Transverse colon (tissue), 4 donors: ENCODE data around the gene TRIP6. TPM values are rescaled to one million over a fixed set of nuclear protein-coding genes. Genes with fewer than 3 reads are reported as not detected.
A peak's percentile ranks its signal among the peaks of the same experiment; 100 is the strongest.

Source experiments
- DNase-seq: peaks from one replicate; pipeline ENCODE4 v3.0.0-alpha.2; 2019
- H3K27ac ChIP-seq, 4 donors: fragments of 200-600 bp; sonication (generic); 2 replicates each; pipeline ENCODE4 v1.5.1; 2016 to 2018; ENCODE audit warnings: inconsistent platforms in 4 of 4
- H3K27me3 ChIP-seq: fragments of 200-600 bp; sonication (generic); 2 replicates; pipeline ENCODE4 v1.5.1; 2017; ENCODE audit warnings: inconsistent platforms
- H3K36me3 ChIP-seq, 4 donors: fragments of 200-600 bp; sonication (generic); 2 replicates each; pipeline ENCODE4 v1.5.1; 2017 to 2019; ENCODE audit warnings: inconsistent platforms in 4 of 4
- H3K4me1 ChIP-seq, 4 donors: fragments of 200-600 bp; sonication (generic); 2 replicates each; pipeline ENCODE4 v1.5.1; 2017 to 2020; ENCODE audit warnings: inconsistent platforms in 4 of 4
- H3K4me3 ChIP-seq, 4 donors: fragments of 200-600 bp; sonication (generic); 1 replicate in 1 of 4; 2 replicates in 3 of 4; pipeline versions ENCODE4 v1.5.1 to v1.6.1; 2017 to 2019; ENCODE audit warnings: inconsistent platforms in 4 of 4
- H3K9me3 ChIP-seq, 2 donors: fragments of 200-600 bp; sonication (generic); 2 replicates each; pipeline ENCODE4 v1.5.1; 2017 to 2019; ENCODE audit warnings: inconsistent platforms in 2 of 2
- EP300 ChIP-seq: sonication (generic); formaldehyde crosslinking; IDR thresholded peaks from one replicate; pipeline ENCODE4 v1.6.1; 2017; ENCODE audit warnings: antibody characterized with exemption, low read depth
- POLR2A ChIP-seq: fragments of 450-650 bp; IDR thresholded peaks from one replicate; pipeline ENCODE4 v1.6.1; 2016; ENCODE audit warnings: antibody characterized with exemption, mild to moderate bottlenecking, moderate library complexity
- POLR2AphosphoS5 ChIP-seq, 3 donors: sonication (generic); formaldehyde crosslinking; IDR thresholded peaks; one replicate each; pipeline ENCODE4 v1.6.1; 2016; ENCODE audit warnings: antibody characterized with exemption in 3 of 3
- WGBS, 2 donors: methylation state at CpG; one replicate each; pipeline ENCODE4 v1.1.5; 2018; ENCODE audit warnings: low coverage in 1 of 2; 5-methylcytosine and 5-hydroxymethylcytosine counted together
- in situ Hi-C, 4 donors: fragments of 200-750 bp; cut with MboI; loops; one replicate each; pipeline versions ENCODE4 v1.15.0 to v1.15.1; 2017; ENCODE audit warnings: low sequenced_read_pairs in 3 of 4, low pct_ligation_motif_present in 1 of 4, low pct_unique_long_range_greater_than_20kb in 1 of 4
- intact Hi-C: fragments of 100-400 bp; cut with DNase I; formaldehyde crosslinking; loops from one replicate; pipeline ENCODE4 v1.15.1; 2023; ENCODE audit warnings: low total_unique reads
- total RNA-seq, 4 donors: library from RNA; depleted of rRNA; stranded (reverse); fragments of >200 nt; gene quantifications; one replicate each; pipeline ENCODE4 v1.1.0, GENCODE V29; 2016
- TF ChIP-seq, protein P1 (sequence below), 5 experiments: fragments of 200-600 bp in 3 of 5; fragments of 450-650 bp in 2 of 5; sonication (generic) in 3 of 5; IDR thresholded peaks; 1 replicate in 2 of 5; 2 replicates in 3 of 5; pipeline ENCODE4 v1.5.1; 2016 to 2017; ENCODE audit warnings: antibody characterized with exemption in 5 of 5, inconsistent platforms in 3 of 5, mild to moderate bottlenecking in 2 of 5, moderate library complexity in 1 of 5

Gene TRIP6
- total RNA-seq, 4 donors from 2014 or later: 10.9 to 24.3 (median 21.2) TPM

- Histone ChIP-seq H3K27me3 (peaks cover 14% of the 10 kb centered on the region), H3K27ac (peak overlapping the region; percentile 81 to 94 (median 90)), H3K4me3 (peak overlapping the region in 3 of 4 donors; percentile 62 to 85 (median 81)), H3K9me3 (no peaks in the 10 kb centered on the region), H3K36me3 (peaks cover 0 to 18% (median 2%) of the 10 kb centered on the region in 4 donors), H3K4me1 (peaks cover 0 to 39% (median 34%) of the 10 kb centered on the region in 4 donors)
- intact Hi-C loops (no loop called here), in situ Hi-C loops (no loop called here)
- DNase-seq: no peak
- TF ChIP-seq, protein P1, sequence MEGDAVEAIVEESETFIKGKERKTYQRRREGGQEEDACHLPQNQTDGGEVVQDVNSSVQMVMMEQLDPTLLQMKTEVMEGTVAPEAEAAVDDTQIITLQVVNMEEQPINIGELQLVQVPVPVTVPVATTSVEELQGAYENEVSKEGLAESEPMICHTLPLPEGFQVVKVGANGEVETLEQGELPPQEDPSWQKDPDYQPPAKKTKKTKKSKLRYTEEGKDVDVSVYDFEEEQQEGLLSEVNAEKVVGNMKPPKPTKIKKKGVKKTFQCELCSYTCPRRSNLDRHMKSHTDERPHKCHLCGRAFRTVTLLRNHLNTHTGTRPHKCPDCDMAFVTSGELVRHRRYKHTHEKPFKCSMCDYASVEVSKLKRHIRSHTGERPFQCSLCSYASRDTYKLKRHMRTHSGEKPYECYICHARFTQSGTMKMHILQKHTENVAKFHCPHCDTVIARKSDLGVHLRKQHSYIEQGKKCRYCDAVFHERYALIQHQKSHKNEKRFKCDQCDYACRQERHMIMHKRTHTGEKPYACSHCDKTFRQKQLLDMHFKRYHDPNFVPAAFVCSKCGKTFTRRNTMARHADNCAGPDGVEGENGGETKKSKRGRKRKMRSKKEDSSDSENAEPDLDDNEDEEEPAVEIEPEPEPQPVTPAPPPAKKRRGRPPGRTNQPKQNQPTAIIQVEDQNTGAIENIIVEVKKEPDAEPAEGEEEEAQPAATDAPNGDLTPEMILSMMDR (IDR thresholded peaks at IDR 0.05): peak in 1 of 5 experiments; percentile 1
- peak; percentile 12 for TF ChIP-seq POLR2A
- TF ChIP-seq POLR2AphosphoS5 (IDR thresholded peaks at IDR 0.05): no peak
- 9 to 25% methylated on average over 12 to 16 of the region's 16 CpGs for WGBS, 2 donors
Measured at GRCh38 chr7:100825215-100825671, 41.9 kb upstream of the TRIP6 start.

DNA sequence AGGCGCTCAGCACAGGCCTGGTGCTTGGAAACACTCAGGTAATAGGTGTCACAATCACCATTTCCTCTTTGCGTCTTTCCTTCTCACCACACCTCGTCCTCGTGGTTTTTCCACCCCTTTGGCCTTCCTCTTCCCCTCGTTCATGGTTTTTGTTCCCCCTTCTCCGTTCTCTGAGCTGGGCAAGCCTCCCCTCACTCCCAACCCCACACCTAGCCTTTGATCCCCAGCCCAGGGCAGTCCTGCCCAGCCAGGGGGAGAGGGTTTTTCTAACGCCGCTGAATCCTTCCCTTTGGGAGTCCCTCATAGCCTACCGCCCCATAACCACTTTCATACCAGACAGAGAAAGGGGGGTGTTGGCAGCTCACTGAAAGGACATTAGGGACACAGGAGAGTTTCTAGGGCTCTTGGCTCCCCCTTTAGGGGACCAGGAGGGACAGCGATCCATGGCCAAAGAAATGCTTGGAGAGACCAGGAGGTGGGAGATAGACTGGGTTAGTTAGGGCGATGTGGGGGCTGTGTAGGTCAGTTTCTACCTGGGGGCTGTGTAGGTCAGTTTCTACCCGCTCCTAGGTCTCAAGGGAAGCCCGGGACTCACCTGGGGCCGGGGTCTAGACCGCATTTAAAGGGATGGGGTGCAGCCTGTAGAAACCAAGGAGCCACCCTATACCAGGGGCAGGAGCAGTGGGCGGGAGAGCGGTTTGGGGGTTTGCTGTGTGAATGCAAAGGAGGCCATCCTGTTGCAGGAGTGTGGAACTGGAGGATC is 41.3 kb upstream of the TRIP6 start:
- 9 to 13% methylated on average over 6 to 17 of the region's 17 CpGs for WGBS, 2 donors
- TF ChIP-seq, protein P1 (IDR thresholded peaks at IDR 0.05): no peak
- TF ChIP-seq POLR2A (no peak), EP300 (no peak), POLR2AphosphoS5 (IDR thresholded peaks at IDR 0.05) (no peak)
- in situ Hi-C loops (no loop called here), intact Hi-C loops (no loop called here)
- Histone ChIP-seq H3K4me1 (peaks cover 0 to 39% (median 34%) of the 10 kb centered on the region in 4 donors), H3K4me3 (peak overlapping the region; percentile 62 to 85 (median 79)), H3K27me3 (peaks cover 14% of the 10 kb centered on the region), H3K9me3 (no peaks in the 10 kb centered on the region), H3K27ac (peak overlapping the region; percentile 81 to 94 (median 90)), H3K36me3 (peaks cover 0 to 18% (median 2%) of the 10 kb centered on the region in 4 donors)
- DNase-seq: no peak

DNA sequence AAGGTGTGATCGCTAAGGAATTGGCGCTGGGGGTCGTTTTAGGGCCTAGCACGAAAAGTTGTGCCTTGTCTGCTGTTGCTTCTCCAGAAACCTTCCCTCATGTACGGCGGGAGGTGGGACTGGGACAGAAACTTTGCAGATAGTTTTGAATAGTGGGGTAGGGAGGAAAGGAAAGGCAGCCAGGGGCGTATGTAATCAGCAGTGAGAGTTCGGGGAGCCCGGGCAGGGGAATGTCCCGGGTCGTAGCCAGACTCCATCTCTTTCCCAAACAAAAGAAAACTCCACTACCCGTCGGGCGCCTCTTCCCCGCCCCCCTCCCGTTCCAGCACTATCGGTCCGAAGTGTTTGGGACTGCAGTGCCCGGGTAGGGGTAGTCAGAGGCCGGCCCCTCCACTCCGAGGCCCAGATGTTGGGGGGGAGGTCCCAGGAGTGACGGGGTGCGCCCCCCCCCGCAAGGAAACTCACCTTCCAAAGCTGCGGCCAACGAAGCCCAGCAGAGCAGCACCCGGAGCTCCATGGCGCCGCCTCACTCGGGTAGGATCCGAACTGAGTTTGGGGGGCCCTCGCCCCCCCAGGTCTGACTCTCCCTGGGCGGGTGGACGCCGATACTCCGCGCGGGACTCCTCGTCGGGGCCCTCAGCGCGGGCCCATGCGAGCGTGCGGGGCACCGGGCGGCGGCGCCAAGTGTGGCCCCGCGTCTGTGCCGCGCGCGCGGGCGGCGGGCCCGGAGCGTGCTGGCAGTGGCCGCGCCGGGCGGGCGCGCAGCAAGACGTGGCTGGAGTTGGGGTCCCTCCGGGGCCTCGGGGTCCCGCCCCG is 40.5 kb upstream of the TRIP6 start:
- no peaks in the 10 kb centered on the region for H3K9me3 ChIP-seq

More for the DNA sequence above, 40.5 kb upstream of the TRIP6 start:
- no peak for DNase-seq
- in situ Hi-C loops: no loop called here
- intact Hi-C loops: loop anchor here (1.0 kb wide), 1 partner anchor 32 kb away; no protein-coding TSS in a partner anchor
- Histone ChIP-seq H3K27ac (peak overlapping the region; percentile 81 to 94 (median 90)), H3K36me3 (peaks cover 0 to 15% (median under 1%) of the 10 kb centered on the region in 4 donors), H3K4me1 (peaks cover 0 to 41% (median 36%) of the 10 kb centered on the region in 4 donors), H3K27me3 (peaks cover 14% of the 10 kb centered on the region), H3K4me3 (peak overlapping the region; percentile 62 to 85 (median 79))
- TF ChIP-seq, protein P1 (IDR thresholded peaks at IDR 0.05): no peak
- TF ChIP-seq POLR2A (no peak), POLR2AphosphoS5 (IDR thresholded peaks at IDR 0.05) (no peak), EP300 (no peak)
- WGBS, 2 donors: 0 to 3% methylated on average over 1 to 33 of the region's 71 CpGs
